ENCODE measurements around the gene VN1R5. TPM values are rescaled to one million over a fixed set of nuclear protein-coding genes. Genes with fewer than 3 reads are reported as not detected.

VN1R5 gene
- total and polyA plus RNA-seq, 2 of the 13 experiments (the other 11 are each of a cell fraction or from before 2014, with no cell fraction given) = not detected

- TF ChIP-seq ZNF275 (CRISPR knock-in tag; IDR thresholded peaks at IDR 0.05; ENCODE audit: borderline replicate concordance) (no peak), HNF4G (IDR thresholded peaks at IDR 0.05; ENCODE audit: borderline replicate concordance, low read depth, low read length) (no peak), HNF4G (CRISPR knock-in tag; IDR thresholded peaks at IDR 0.05; ENCODE audit: borderline replicate concordance, low read depth) (no peak), ATF6 (CRISPR knock-in tag; conservative IDR thresholded peaks at IDR 0.05) (no peak), ERF (CRISPR knock-in tag; IDR thresholded peaks at IDR 0.05) (no peak), ZHX2 (IDR thresholded peaks at IDR 0.05; ENCODE audit: low read depth) (no peak), ZHX2 (CRISPR knock-in tag; IDR thresholded peaks at IDR 0.05; ENCODE audit: borderline replicate concordance) (no peak), SMARCC2 (IDR thresholded peaks at IDR 0.05) (no peak), PREB (CRISPR knock-in tag; IDR thresholded peaks at IDR 0.05) (no peak), TFDP2 (CRISPR knock-in tag; IDR thresholded peaks at IDR 0.05) (no peak), ZNF468 (CRISPR knock-in tag; IDR thresholded peaks at IDR 0.05) (no peak), ZSCAN30 (CRISPR knock-in tag; IDR thresholded peaks at IDR 0.05) (no peak)
Observed at GRCh38 chr1:247243524-247244137, 12.2 kb upstream of the VN1R5 start (continued).
